IMR-90 (cell line): ENCODE data around the gene FRK. TPM values are rescaled to one million over a fixed set of nuclear protein-coding genes. Genes with fewer than 3 reads are reported as not detected.

Experiments used
- ATAC-seq: fragments of 200-7000 bp; cut with Tn5 transposase; 2 replicates; pipeline ENCODE4 v1.9.1; 2020; ENCODE audit warnings: low read depth, mild to moderate bottlenecking, moderate library complexity
- BruUV-seq: library from RNA; stranded (reverse); fragments of 400-500 nt; replicated peaks from 2 replicates; lab custom pipeline; 2021; lab: Mats Ljungman, UMichigan
- CTCF ChIA-PET: fragments of 300-600 bp; formaldehyde crosslinking; extraction: SDS; loops from one replicate; lab custom pipeline; 2021; ENCODE audit warnings: antibody characterized with exemption; lab: Yijun Ruan, JAX
- POLR2A ChIA-PET: fragments of 300-600 bp; sonication (Branson Sonifier 250); formaldehyde crosslinking; loops from one replicate; lab custom pipeline; 2022; ENCODE audit warnings: antibody characterized with exemption; ENCODE audit not compliant: unreplicated experiment; lab: Charles Lee
- DNase-seq: peaks from one replicate; pipeline ENCODE4 v3.0.0; 2013
- H2AFZ ChIP-seq: replicated peaks from 2 replicates; pipeline ENCODE3; 2013; ENCODE audit warnings: low read length, mild to moderate bottlenecking; ENCODE audit not compliant: poor library complexity
- H2AK5ac ChIP-seq: 2 replicates; pipeline ENCODE4 v1.6.1; 2013; ENCODE audit warnings: low read depth, low read length, inconsistent platforms
- H2AK9ac ChIP-seq: replicated peaks from 2 replicates; pipeline ENCODE3; 2013; ENCODE audit warnings: mild to moderate bottlenecking, low read depth, low read length, moderate library complexity; ENCODE audit not compliant: poor library complexity
- H2BK120ac ChIP-seq: 2 replicates; pipeline ENCODE4 v1.6.1; 2013; ENCODE audit warnings: low read depth, low read length, inconsistent platforms
- H2BK15ac ChIP-seq: 3 replicates; pipeline ENCODE4 v1.6.1; 2013; ENCODE audit warnings: low read depth, low read length, inconsistent platforms
- H2BK20ac ChIP-seq: 2 replicates; pipeline ENCODE4 v1.6.1; 2013; ENCODE audit warnings: low read depth, mild to moderate bottlenecking, inconsistent platforms, low read length, moderate library complexity
- H2BK5ac ChIP-seq: 2 replicates; pipeline ENCODE4 v1.6.1; 2013; ENCODE audit warnings: mild to moderate bottlenecking, low read depth, low read length, inconsistent platforms; ENCODE audit not compliant: poor library complexity, severe bottlenecking
- H3K14ac ChIP-seq: replicated peaks from 2 replicates; pipeline ENCODE4 v1.6.1; 2013; ENCODE audit warnings: low read depth, low read length, inconsistent platforms
- H3K18ac ChIP-seq: 2 replicates; pipeline ENCODE4 v1.6.1; 2013; ENCODE audit warnings: low read depth, low read length, control low read depth
- H3K23ac ChIP-seq: 2 replicates; pipeline ENCODE4 v1.6.1; 2013; ENCODE audit warnings: low read depth, low read length, inconsistent platforms
- H3K27ac ChIP-seq: 2 replicates; pipeline ENCODE4 v1.5.1; 2013; ENCODE audit warnings: mild to moderate bottlenecking, control low read depth, low read length; ENCODE audit not compliant: insufficient read depth
- H3K27me3 ChIP-seq: 2 replicates; pipeline ENCODE4 v1.6.1; 2013; ENCODE audit warnings: low read length; ENCODE audit not compliant: control insufficient read depth, insufficient read depth
- H3K36me3 ChIP-seq: 2 replicates; pipeline ENCODE4 v1.6.1; 2013; ENCODE audit warnings: low read length, mixed read lengths; ENCODE audit not compliant: control insufficient read depth, insufficient read depth
- H3K4ac ChIP-seq: 2 replicates; pipeline ENCODE4 v1.6.1; 2013; ENCODE audit warnings: low read depth, low read length, inconsistent platforms
- H3K4me1 ChIP-seq: 2 replicates; pipeline ENCODE4 v1.6.1; 2013; ENCODE audit warnings: low read length, mixed read lengths; ENCODE audit not compliant: control insufficient read depth, insufficient read depth
- H3K4me2 ChIP-seq: 2 replicates; pipeline ENCODE4 v1.6.1; 2013; ENCODE audit warnings: low read depth, mild to moderate bottlenecking, control low read depth, low read length, moderate library complexity
- H3K4me3 ChIP-seq: 2 replicates; pipeline ENCODE4 v1.5.1; 2013; ENCODE audit warnings: low read depth, mild to moderate bottlenecking, control low read depth, low read length, moderate library complexity; ENCODE audit not compliant: insufficient read depth
- H3K56ac ChIP-seq: 2 replicates; pipeline ENCODE4 v1.6.1; 2013; ENCODE audit warnings: low read length, inconsistent platforms; ENCODE audit not compliant: insufficient read depth; ENCODE audit errors: extremely low read depth
- H3K79me1 ChIP-seq, 2 experiments: 2 replicates each; pipeline ENCODE4 v1.6.1; 2013; ENCODE audit warnings: low read length in 2 of 2, inconsistent platforms in 1 of 2, low read depth in 1 of 2
- H3K9ac ChIP-seq: 2 replicates; pipeline ENCODE4 v1.6.1; 2013; ENCODE audit warnings: low read depth, low read length, control low read depth
- H3K9me1 ChIP-seq: 2 replicates; pipeline ENCODE4 v1.6.1; 2013; ENCODE audit warnings: low read length, inconsistent platforms; ENCODE audit not compliant: insufficient read depth
- H3K9me3 ChIP-seq: 2 replicates; pipeline ENCODE4 v1.6.1; 2013; ENCODE audit warnings: low read length; ENCODE audit not compliant: control insufficient read depth, insufficient read depth
- H4K20me1 ChIP-seq: 2 replicates; pipeline ENCODE4 v1.6.1; 2013; ENCODE audit warnings: low read length, inconsistent platforms; ENCODE audit not compliant: insufficient read depth
- H4K5ac ChIP-seq: 2 replicates; pipeline ENCODE4 v1.6.1; 2013; ENCODE audit warnings: mild to moderate bottlenecking, low read depth, low read length, control low read depth
- H4K8ac ChIP-seq, 2 experiments: 2 replicates each; pipeline ENCODE4 v1.6.1; 2013; ENCODE audit warnings: low read depth in 2 of 2, low read length in 2 of 2, control low read depth in 1 of 2, inconsistent platforms in 1 of 2
- H4K91ac ChIP-seq: 2 replicates; pipeline ENCODE4 v1.6.1; 2013; ENCODE audit warnings: low read depth, low read length, inconsistent platforms; ENCODE audit not compliant: insufficient read depth
- BHLHE40 ChIP-seq: fragments of 150-350 bp; IDR thresholded peaks from 2 replicates; pipeline ENCODE4 v1.6.1; 2016; ENCODE audit warnings: mild to moderate bottlenecking, low read depth, low read length
- FOS ChIP-seq: fragments of 150-350 bp; IDR thresholded peaks from 2 replicates; pipeline ENCODE4 v1.6.1; 2016; ENCODE audit warnings: low read depth, low read length
- MAFK ChIP-seq: IDR thresholded peaks from 2 replicates; pipeline ENCODE4 v1.6.1; 2012; ENCODE audit warnings: low read depth, low read length, improper control_type of control experiment
- MXI1 ChIP-seq: IDR thresholded peaks from 2 replicates; pipeline ENCODE4 v1.6.1; 2012; ENCODE audit warnings: low read depth, mild to moderate bottlenecking, low read length, moderate library complexity, borderline replicate concordance
- NFE2L2 ChIP-seq: fragments of 150-350 bp; IDR thresholded peaks from 2 replicates; pipeline ENCODE4 v1.6.1; 2016; ENCODE audit warnings: low read depth, mild to moderate bottlenecking, low read length
- POLR2A ChIP-seq: IDR thresholded peaks from 2 replicates; pipeline ENCODE4 v1.6.1; 2012; ENCODE audit warnings: mild to moderate bottlenecking, low read depth, low read length
- SMC3 ChIP-seq: fragments of 150-350 bp; IDR thresholded peaks from 2 replicates; pipeline ENCODE4 v1.6.1; 2016; ENCODE audit warnings: low read depth, mild to moderate bottlenecking, antibody characterized with exemption, low read length, moderate library complexity
- dilution Hi-C: fragments of 300-500 bp; cut with HindIII; formaldehyde crosslinking; loops from one replicate; pipeline ENCODE4 v1.14.3; 2018; ENCODE audit warnings: low sequenced_read_pairs; ENCODE audit not compliant: unreplicated experiment
- in situ Hi-C: fragments of 300-500 bp; cut with MboI; formaldehyde crosslinking; loops from 3 replicates; pipeline ENCODE4 v1.14.3; 2019; ENCODE audit warnings: low sequenced_read_pairs, inconsistent platforms, mixed read lengths
- intact Hi-C: fragments of 100-400 bp; cut with micrococcal nuclease; formaldehyde crosslinking; loops from 2 replicates; pipeline ENCODE4 v1.10.0; 2022
- polyA plus RNA-seq, 3 experiments: library from polyadenylated mRNA; depleted of rRNA; stranded (reverse); fragments of >200 nt; gene quantifications; 2 replicates each; pipeline ENCODE4 v1.2.3, GENCODE V29; 2012; ENCODE audit warnings: low replicate concordance in 1 of 3
- total RNA-seq: library from RNA; depleted of rRNA; stranded (reverse); fragments of >200 nt; gene quantifications from 2 replicates; pipeline ENCODE4 v1.2.3, GENCODE V29; 2012

The FRK gene
- total and polyA plus RNA-seq, 2 of the 4 experiments (the other 2 are of a cell fraction), result under 0.01 to 0.02 TPM

- no peaks in the 10 kb centered on the region for H4K20me1 ChIP-seq
- no TSS peak for BruUV-seq
- H3K14ac ChIP-seq, result no peak overlapping the region
- H2BK5ac ChIP-seq, result no peak overlapping the region
- no peak overlapping the region for H3K4me2 ChIP-seq
- no peak overlapping the region for H2AFZ ChIP-seq
- no peak overlapping the region for H2BK20ac ChIP-seq
- H2AK9ac ChIP-seq, result no peak overlapping the region
- H3K4me1 ChIP-seq, result no peaks in the 10 kb centered on the region
- TF ChIP-seq MXI1, result no peak
- TF ChIP-seq MAFK, result no peak
- TF ChIP-seq NFE2L2, result no peak
- no peak for TF ChIP-seq FOS
- no peak for TF ChIP-seq BHLHE40
- TF ChIP-seq POLR2A, result no peak
- no peak for TF ChIP-seq SMC3
- in situ Hi-C loops, result no loop called here
- H3K4me3 ChIP-seq, result no peak overlapping the region
- H3K36me3 ChIP-seq, result no peaks in the 10 kb centered on the region
- no peak overlapping the region for H2AK5ac ChIP-seq
- H3K56ac ChIP-seq, result no peak overlapping the region
- H3K27me3 ChIP-seq, result no peaks in the 10 kb centered on the region
- H3K23ac ChIP-seq, result no peak overlapping the region
- no peak for ATAC-seq
- dilution Hi-C loops, result no loop called here
- CTCF ChIA-PET, result interaction anchor here (0.6 to 0.7 kb wide), 2 partner anchors 36 to 38 kb away, joined by 3 to 5 read pairs; partner anchors contain the start of gene FRK
- H3K27ac ChIP-seq, result no peak overlapping the region
- H4K91ac ChIP-seq, result no peak overlapping the region
- intact Hi-C loops, result no loop called here
- H3K18ac ChIP-seq, result no peak overlapping the region
- no peak overlapping the region for H2BK15ac ChIP-seq
- H2BK120ac ChIP-seq, result no peak overlapping the region
- DNase-seq, result no peak
- H3K79me1 ChIP-seq, result no peaks in the 10 kb centered on the region
- no peaks in the 10 kb centered on the region for H3K9me1 ChIP-seq
- H4K5ac ChIP-seq, result no peak overlapping the region
- H3K4ac ChIP-seq, result no peak overlapping the region
- H3K9me3 ChIP-seq, result no peaks in the 10 kb centered on the region
- POLR2A ChIA-PET, result no interaction called here
- no peak overlapping the region for H4K8ac ChIP-seq
- no peak overlapping the region for H3K9ac ChIP-seq
These were observed 35.3 kb downstream of the FRK start for GRCh38 chr6:116025405-116025804.
